Measurements from ENCODE around the gene OBP2B. TPM values are rescaled to one million over a fixed set of nuclear protein-coding genes. Genes with fewer than 3 reads are reported as not detected.
A peak's percentile ranks its signal among the peaks of the same experiment; 100 is the strongest.

OBP2B gene
- total RNA-seq, 2 donors from 2014 or later, result not detected

DNA sequence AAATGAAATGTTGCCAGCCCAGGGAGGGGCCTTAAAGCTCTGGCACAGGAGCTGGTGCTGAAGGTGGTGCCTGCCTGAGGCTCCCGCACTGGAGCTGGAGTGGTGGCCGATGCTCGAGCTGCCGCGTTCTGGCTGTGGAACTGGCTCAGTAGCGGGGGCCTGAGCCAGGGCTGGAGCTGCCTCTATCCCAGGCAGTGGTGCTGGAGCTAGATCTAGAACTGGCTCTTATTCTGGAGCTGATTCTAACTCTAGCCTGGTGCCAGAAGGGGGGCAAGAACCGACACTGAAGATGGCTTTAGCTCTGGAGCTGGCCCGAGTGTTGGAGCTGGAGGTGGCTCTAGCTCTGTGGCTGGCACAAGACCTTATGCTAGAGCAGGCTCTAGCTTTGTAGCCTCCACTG lies 19.2 kb downstream of the OBP2B start:
- Histone ChIP-seq H3K4me1 (no peaks in the 10 kb centered on the region), H3K9me3 (no peaks in the 10 kb centered on the region), H3K4me3 (no peak overlapping the region), H3K36me3 (replicated peaks in 1 of 2; ENCODE audit: insufficient read depth in 1 of 2, low read depth in 2 of 2) (no peaks in the 10 kb centered on the region), H3K27ac (no peak overlapping the region), H3K27me3 (no peaks in the 10 kb centered on the region)
- ATAC-seq, result no peak
- no peak for DNase-seq
- 90 to 94% methylated on average over 6 to 8 of the region's 8 CpGs for WGBS, 2 donors
- no peak for TF ChIP-seq POLR2A (IDR thresholded peaks at IDR 0.05)
- TF ChIP-seq, protein P1, sequence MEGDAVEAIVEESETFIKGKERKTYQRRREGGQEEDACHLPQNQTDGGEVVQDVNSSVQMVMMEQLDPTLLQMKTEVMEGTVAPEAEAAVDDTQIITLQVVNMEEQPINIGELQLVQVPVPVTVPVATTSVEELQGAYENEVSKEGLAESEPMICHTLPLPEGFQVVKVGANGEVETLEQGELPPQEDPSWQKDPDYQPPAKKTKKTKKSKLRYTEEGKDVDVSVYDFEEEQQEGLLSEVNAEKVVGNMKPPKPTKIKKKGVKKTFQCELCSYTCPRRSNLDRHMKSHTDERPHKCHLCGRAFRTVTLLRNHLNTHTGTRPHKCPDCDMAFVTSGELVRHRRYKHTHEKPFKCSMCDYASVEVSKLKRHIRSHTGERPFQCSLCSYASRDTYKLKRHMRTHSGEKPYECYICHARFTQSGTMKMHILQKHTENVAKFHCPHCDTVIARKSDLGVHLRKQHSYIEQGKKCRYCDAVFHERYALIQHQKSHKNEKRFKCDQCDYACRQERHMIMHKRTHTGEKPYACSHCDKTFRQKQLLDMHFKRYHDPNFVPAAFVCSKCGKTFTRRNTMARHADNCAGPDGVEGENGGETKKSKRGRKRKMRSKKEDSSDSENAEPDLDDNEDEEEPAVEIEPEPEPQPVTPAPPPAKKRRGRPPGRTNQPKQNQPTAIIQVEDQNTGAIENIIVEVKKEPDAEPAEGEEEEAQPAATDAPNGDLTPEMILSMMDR (IDR thresholded peaks at IDR 0.05), result no peak
- intact Hi-C loops (cut with DNase I), result loop anchor here (5.0 to 10.0 kb wide), 2 partner anchors 135 to 297 kb away; no protein-coding TSS in a partner anchor

DNA sequence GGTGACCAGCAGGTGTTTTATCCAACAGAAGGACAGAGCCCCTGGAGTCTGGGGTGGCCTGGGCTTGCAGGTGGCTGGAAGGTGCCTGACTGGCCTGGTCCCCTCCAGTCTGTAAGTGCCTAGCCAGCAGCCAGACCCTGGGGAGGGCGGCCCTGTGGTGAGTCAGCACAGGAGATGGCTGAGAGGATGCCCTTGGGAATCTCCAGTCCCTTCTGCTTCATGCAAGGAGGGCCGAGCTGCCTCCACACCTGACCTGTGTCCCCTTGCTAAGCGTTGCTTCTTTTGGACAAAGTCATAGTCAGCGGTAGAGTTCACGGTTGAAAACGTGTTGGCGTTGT lies 20.2 kb downstream of the OBP2B start:
- ATAC-seq (no peak), DNase-seq (no peak)
- Histone ChIP-seq H3K4me1 (no peaks in the 10 kb centered on the region), H3K36me3 (replicated peaks in 1 of 2; ENCODE audit: insufficient read depth in 1 of 2, low read depth in 2 of 2) (no peaks in the 10 kb centered on the region), H3K9me3 (no peaks in the 10 kb centered on the region), H3K4me3 (no peak overlapping the region), H3K27me3 (no peaks in the 10 kb centered on the region), H3K27ac (no peak overlapping the region)
- TF ChIP-seq POLR2A (IDR thresholded peaks at IDR 0.05), result no peak
- TF ChIP-seq, protein P1 (IDR thresholded peaks at IDR 0.05), result no peak
- 59 to 70% methylated on average over 6 to 7 of the region's 7 CpGs for WGBS, 2 donors
- intact Hi-C loops (cut with DNase I), result loop anchor here (5.0 to 10.0 kb wide), 2 partner anchors 136 to 298 kb away; no protein-coding TSS in a partner anchor

DNA sequence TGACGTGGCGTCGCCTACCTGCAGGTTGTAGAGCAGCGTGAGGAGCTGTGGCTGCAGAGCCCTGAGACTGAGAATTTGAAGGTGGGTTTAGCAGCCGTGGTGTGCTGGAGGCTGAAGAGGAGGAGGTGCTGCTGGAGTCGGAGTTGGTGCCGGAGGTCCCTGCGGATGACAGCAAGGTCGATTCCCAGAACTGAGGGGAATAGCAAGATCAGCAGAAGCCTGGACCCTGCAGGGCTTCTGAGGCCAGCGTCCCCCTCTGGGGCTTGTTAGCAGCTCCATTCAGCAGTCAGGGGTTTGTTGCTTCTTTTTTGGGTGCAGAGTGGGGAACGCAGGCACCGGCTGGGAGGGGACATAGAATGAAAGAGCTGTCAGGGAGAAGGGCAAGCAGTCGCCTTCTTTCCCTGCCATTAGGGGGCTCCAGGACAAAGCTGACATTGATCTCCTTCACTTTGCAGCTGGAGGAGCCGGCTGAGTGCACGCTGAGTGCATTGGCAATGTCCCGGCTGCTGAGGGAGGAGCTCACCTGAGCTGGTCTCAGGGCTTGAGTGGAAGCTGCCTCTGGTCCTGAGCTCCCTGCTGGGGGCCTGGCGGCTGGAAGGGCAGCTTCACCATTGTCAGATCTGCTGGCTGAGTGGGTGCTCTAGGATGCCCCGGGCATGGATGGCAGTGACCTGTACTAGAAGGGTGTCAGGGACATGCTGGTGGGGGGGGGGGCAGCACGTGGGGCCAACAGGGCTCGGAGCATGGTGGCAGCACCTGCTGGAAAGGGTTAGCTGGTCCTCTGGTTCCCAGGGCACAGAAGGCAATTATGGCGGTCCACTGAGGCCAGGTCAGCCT lies 20.8 kb downstream of the OBP2B start:
- DNase-seq (peak in 2 of 4 donors; percentile 20 to 23), ATAC-seq (no peak)
- TF ChIP-seq, protein P1 (IDR thresholded peaks at IDR 0.05), result peak in 2 of 7 experiments; percentile 5 to 12
- no peak for TF ChIP-seq POLR2A (IDR thresholded peaks at IDR 0.05)
- Histone ChIP-seq H3K36me3 (replicated peaks in 1 of 2; ENCODE audit: insufficient read depth in 1 of 2, low read depth in 2 of 2) (no peaks in the 10 kb centered on the region), H3K27ac (no peak overlapping the region), H3K4me1 (no peaks in the 10 kb centered on the region), H3K27me3 (no peaks in the 10 kb centered on the region), H3K9me3 (no peaks in the 10 kb centered on the region), H3K4me3 (no peak overlapping the region)
- intact Hi-C loops (cut with DNase I), result loop anchor here (5.0 to 10.0 kb wide), 2 partner anchors 137 to 299 kb away; no protein-coding TSS in a partner anchor
- WGBS, 2 donors, result 41 to 56% methylated on average over 12 to 19 of the region's 21 CpGs

DNA sequence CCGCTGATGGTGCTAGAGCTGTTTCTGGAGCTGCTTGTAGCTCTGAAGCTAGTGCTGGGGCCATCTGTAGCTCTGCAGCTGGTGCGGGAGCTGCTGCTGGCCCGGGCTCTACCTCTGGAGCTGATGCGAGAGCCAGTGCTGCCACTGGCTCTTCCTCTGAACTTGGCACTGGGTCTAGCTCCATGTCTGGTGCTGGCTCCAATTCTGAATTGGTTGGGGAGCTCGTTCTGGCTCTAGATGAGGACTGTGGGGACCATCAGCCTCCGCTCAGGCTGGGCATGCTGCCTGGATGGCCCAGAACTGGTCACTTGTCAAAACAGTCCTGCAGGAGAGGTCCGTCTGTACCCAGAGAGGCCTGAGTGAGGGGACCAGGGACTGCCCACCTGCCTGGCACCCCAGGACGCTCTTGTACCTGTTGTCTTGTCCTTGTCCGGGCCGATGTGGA lies 21.5 kb downstream of the OBP2B start:
- no peak overlapping the region for H3K27ac ChIP-seq
- TF ChIP-seq POLR2A (IDR thresholded peaks at IDR 0.05), result no peak
- TF ChIP-seq, protein P1 (IDR thresholded peaks at IDR 0.05), result no peak
- H3K27me3 ChIP-seq, result no peaks in the 10 kb centered on the region
- intact Hi-C loops (cut with DNase I), result loop anchor here (5.0 to 10.0 kb wide), 2 partner anchors 137 to 300 kb away; no protein-coding TSS in a partner anchor
- no peaks in the 10 kb centered on the region for H3K4me1 ChIP-seq
- H3K36me3 ChIP-seq (replicated peaks in 1 of 2; ENCODE audit: insufficient read depth in 1 of 2, low read depth in 2 of 2), result no peaks in the 10 kb centered on the region
- H3K4me3 ChIP-seq, result no peak overlapping the region
- WGBS, 2 donors, result 63 to 69% methylated on average over 7 to 10 of the region's 10 CpGs
- no peaks in the 10 kb centered on the region for H3K9me3 ChIP-seq
- ATAC-seq (no peak), DNase-seq (no peak)

Data from body of pancreas (tissue), 4 donors.